ENCODE data around the gene UGT1A8. TPM values are rescaled to one million over a fixed set of nuclear protein-coding genes. Genes with fewer than 3 reads are reported as not detected.

The UGT1A8 gene
- total and polyA plus RNA-seq, 2 of the 4 experiments (the other 2 are of a cell fraction): not detected

DNA sequence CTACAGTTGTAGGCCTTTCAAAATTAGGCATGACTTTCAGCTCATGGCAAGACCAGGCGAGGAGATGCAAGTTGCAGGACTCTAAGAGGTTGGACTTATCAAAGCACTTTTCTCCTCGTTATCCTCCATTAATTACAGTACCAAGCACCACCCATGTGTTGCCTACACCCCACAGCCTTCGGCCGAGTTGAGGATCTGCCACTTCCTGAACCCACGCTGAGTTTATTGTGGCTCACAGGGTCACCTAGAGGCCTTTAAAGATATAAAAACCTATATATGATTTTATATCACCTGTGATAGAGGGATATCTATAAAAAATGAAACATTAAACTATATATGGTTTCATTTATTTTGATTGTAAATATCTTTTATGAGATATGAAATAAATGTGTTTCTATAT is 21.4 kb downstream of the UGT1A8 start:
- no peak overlapping the region for H3K27ac ChIP-seq (ENCODE audit: insufficient read depth, low read length)
- no peaks in the 10 kb centered on the region for H3K9me3 ChIP-seq (ENCODE audit: control insufficient read depth, insufficient read depth, low read length)
- H3K4ac ChIP-seq (ENCODE audit: low read depth, low read length): no peak overlapping the region
- intact Hi-C loops (cut with micrococcal nuclease): no loop called here
- H2AK5ac ChIP-seq (ENCODE audit: low read depth, low read length): no peak overlapping the region
- H3K9me1 ChIP-seq (ENCODE audit: insufficient read depth, low read length): no peaks in the 10 kb centered on the region
- H4K91ac ChIP-seq (ENCODE audit: insufficient read depth, low read depth, low read length): no peak overlapping the region
- peaks cover 1% of the 10 kb centered on the region; the same call in 1 of the 2 replicates for H3K27me3 ChIP-seq (ENCODE audit: control insufficient read depth, insufficient read depth, low read length)
- no peak overlapping the region for H2BK5ac ChIP-seq (ENCODE audit: low read depth, low read length, poor library complexity, severe bottlenecking)
- H4K20me1 ChIP-seq (ENCODE audit: insufficient read depth, low read length): no peaks in the 10 kb centered on the region
- no peak overlapping the region for H2BK20ac ChIP-seq (ENCODE audit: low read depth, low read length)
- H3K4me2 ChIP-seq (ENCODE audit: low read depth, low read length): no peak overlapping the region
- no peak overlapping the region for H3K56ac ChIP-seq (ENCODE audit: extremely low read depth, insufficient read depth, low read length)
- ChIA-PET CTCF (no interaction called here), POLR2A (ENCODE audit: unreplicated experiment) (no interaction called here)
- H3K9ac ChIP-seq (ENCODE audit: low read depth, low read length): no peak overlapping the region
- no peak overlapping the region for H2BK15ac ChIP-seq (ENCODE audit: low read depth, low read length)
- H3K23ac ChIP-seq (ENCODE audit: low read depth, low read length): no peak overlapping the region
- H3K14ac ChIP-seq (replicated peaks; ENCODE audit: low read depth, low read length): no peak overlapping the region
- BruUV-seq (replicated peaks): no TSS peak
- H4K5ac ChIP-seq (ENCODE audit: low read depth, low read length): no peak overlapping the region
- H3K4me3 ChIP-seq (ENCODE audit: insufficient read depth, low read depth, low read length): no peak overlapping the region
- no peaks in the 10 kb centered on the region for H3K4me1 ChIP-seq (ENCODE audit: control insufficient read depth, insufficient read depth, low read length)
- H3K18ac ChIP-seq (ENCODE audit: low read depth, low read length): no peak overlapping the region
- H4K8ac ChIP-seq (ENCODE audit: low read depth in 2 of 2, low read length in 2 of 2): no peak overlapping the region
- in situ Hi-C loops (cut with MboI; ENCODE audit: low sequenced_read_pairs): no loop called here
- no peak overlapping the region for H2AK9ac ChIP-seq (replicated peaks; ENCODE audit: low read depth, low read length, poor library complexity)
- H3K36me3 ChIP-seq (ENCODE audit: control insufficient read depth, insufficient read depth, low read length): no peaks in the 10 kb centered on the region
- no CpG with 5 or more reads among the region's 5 CpGs for WGBS, 2 experiments (ENCODE audit: extremely low coverage in 2 of 2, insufficient read length in 1 of 2)
- DNase-seq: no peak
- dilution Hi-C loops (cut with HindIII; ENCODE audit: low sequenced_read_pairs, unreplicated experiment): no loop called here
- H2AFZ ChIP-seq (replicated peaks; ENCODE audit: low read length, poor library complexity): no peak overlapping the region
- no peak for ATAC-seq (ENCODE audit: low read depth)
- no peak overlapping the region for H2BK120ac ChIP-seq (ENCODE audit: low read depth, low read length)
- TF ChIP-seq BHLHE40 (IDR thresholded peaks at IDR 0.05; ENCODE audit: low read depth, low read length) (no peak), CTCF (conservative IDR thresholded peaks at IDR 0.05; ENCODE audit: low read depth, low read length) (no peak), POLR2A (IDR thresholded peaks at IDR 0.05; ENCODE audit: low read depth, low read length) (no peak), CEBPB (IDR thresholded peaks at IDR 0.05; ENCODE audit: low read depth, low read length) (no peak), RFX5 (IDR thresholded peaks at IDR 0.05; ENCODE audit: low read depth, low read length) (no peak), MAZ (IDR thresholded peaks at IDR 0.05; ENCODE audit: borderline replicate concordance, low read depth, low read length) (no peak), RAD21 (IDR thresholded peaks at IDR 0.05; ENCODE audit: low read length) (no peak), MXI1 (IDR thresholded peaks at IDR 0.05; ENCODE audit: borderline replicate concordance, low read depth, low read length) (no peak), NFE2L2 (IDR thresholded peaks at IDR 0.05; ENCODE audit: low read depth, low read length) (no peak), FOS (IDR thresholded peaks at IDR 0.05; ENCODE audit: low read depth, low read length) (no peak), MAFK (IDR thresholded peaks at IDR 0.05; ENCODE audit: low read depth, low read length) (no peak), SMC3 (IDR thresholded peaks at IDR 0.05; ENCODE audit: low read depth, low read length) (no peak), CHD1 (IDR thresholded peaks at IDR 0.05; ENCODE audit: low read depth, low read length) (no peak), RCOR1 (IDR thresholded peaks at IDR 0.05; ENCODE audit: insufficient replicate concordance, low read length) (no peak)
- TF ChIP-seq, protein P1, sequence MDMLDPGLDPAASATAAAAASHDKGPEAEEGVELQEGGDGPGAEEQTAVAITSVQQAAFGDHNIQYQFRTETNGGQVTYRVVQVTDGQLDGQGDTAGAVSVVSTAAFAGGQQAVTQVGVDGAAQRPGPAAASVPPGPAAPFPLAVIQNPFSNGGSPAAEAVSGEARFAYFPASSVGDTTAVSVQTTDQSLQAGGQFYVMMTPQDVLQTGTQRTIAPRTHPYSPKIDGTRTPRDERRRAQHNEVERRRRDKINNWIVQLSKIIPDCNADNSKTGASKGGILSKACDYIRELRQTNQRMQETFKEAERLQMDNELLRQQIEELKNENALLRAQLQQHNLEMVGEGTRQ (IDR thresholded peaks at IDR 0.05; ENCODE audit: low read depth, low read length): no peak
- TF ChIP-seq, protein P2, sequence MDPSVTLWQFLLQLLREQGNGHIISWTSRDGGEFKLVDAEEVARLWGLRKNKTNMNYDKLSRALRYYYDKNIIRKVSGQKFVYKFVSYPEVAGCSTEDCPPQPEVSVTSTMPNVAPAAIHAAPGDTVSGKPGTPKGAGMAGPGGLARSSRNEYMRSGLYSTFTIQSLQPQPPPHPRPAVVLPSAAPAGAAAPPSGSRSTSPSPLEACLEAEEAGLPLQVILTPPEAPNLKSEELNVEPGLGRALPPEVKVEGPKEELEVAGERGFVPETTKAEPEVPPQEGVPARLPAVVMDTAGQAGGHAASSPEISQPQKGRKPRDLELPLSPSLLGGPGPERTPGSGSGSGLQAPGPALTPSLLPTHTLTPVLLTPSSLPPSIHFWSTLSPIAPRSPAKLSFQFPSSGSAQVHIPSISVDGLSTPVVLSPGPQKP (IDR thresholded peaks at IDR 0.05; ENCODE audit: borderline replicate concordance, low read depth, low read length): no peak
- no peaks in the 10 kb centered on the region for H3K79me1 ChIP-seq (ENCODE audit: low read depth in 1 of 2, low read length in 2 of 2)

Measured in IMR-90 (cell line).